HFF-Myc (cell line): Measurements from ENCODE around the gene XIAP.

ENCODE experiments used
- DNase-seq: peaks from one replicate; pipeline ENCODE4 v3.0.0-alpha.2; 2011; ENCODE audit warnings: low read depth; ENCODE audit errors: extremely low read depth
- H3K4me3 ChIP-seq: replicated peaks from 2 replicates; pipeline ENCODE4 v1.5.1; 2011; ENCODE audit warnings: low read depth, mild to moderate bottlenecking, control low read depth, low read length
- TF ChIP-seq, protein P1 (sequence below): IDR thresholded peaks from 2 replicates; pipeline ENCODE4 v1.5.1; 2012; ENCODE audit warnings: mild to moderate bottlenecking, low read depth, low read length, control low read depth; ENCODE audit errors: missing control alignments

XIAP gene

DNA sequence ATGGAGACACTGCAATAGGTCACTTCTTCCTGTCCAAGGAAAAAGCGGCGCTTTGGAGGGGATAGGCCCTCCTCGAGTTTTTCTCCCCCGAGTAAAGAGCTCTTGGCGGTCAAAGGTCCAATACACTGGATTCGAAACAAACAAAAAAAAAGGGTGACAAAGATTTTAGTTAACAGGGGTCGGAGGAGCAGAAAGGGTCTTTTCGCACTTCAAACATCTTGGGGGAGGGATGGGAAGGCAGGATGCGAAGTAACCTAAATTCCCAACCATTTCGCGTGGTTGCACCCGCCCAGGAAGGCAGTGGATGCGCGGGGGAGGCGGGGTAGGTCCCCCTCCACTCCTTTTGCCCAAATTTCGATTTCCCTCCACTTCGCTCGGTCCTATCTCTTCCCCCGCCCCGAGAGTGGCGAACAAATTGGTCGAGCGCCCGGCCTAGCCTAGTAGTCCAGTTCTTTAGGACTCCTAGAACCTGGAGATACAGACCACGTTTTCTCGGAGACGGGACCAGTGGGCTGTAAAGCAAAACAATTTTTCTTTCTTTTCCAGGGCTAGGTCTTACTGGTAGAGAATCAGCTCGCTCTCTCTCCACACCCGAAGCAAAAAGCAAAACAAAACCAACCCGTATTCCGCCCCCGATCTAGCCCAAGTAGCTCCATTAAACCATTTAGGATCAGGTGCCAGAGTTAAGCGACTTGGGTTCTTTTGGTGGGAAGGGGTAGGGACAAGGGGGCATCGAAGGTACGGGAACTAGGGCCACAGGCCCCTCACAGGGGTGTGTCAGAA is 99.6 kb downstream of the XIAP start:
- DNase-seq: no peak
- H3K4me3 ChIP-seq: peak overlapping the region; percentile 51
- TF ChIP-seq, protein P1, sequence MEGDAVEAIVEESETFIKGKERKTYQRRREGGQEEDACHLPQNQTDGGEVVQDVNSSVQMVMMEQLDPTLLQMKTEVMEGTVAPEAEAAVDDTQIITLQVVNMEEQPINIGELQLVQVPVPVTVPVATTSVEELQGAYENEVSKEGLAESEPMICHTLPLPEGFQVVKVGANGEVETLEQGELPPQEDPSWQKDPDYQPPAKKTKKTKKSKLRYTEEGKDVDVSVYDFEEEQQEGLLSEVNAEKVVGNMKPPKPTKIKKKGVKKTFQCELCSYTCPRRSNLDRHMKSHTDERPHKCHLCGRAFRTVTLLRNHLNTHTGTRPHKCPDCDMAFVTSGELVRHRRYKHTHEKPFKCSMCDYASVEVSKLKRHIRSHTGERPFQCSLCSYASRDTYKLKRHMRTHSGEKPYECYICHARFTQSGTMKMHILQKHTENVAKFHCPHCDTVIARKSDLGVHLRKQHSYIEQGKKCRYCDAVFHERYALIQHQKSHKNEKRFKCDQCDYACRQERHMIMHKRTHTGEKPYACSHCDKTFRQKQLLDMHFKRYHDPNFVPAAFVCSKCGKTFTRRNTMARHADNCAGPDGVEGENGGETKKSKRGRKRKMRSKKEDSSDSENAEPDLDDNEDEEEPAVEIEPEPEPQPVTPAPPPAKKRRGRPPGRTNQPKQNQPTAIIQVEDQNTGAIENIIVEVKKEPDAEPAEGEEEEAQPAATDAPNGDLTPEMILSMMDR: no peak

DNA sequence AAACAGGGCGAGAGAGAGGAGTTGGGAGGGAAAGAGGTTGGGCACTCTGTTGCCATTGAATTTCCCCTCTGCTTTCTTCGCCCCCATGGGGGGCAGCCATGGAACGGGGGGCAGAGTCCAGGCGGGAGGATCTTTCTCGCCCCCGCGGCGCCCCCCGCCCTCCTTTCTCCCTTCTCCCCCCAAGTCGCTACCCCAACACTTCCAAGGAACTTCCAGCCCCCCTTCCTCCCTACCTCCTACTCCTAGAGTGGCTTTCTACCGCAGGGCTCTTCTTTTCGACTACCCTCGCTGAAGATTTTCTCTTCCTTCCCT is 101.1 kb downstream of the XIAP start:
- H3K4me3 ChIP-seq: peak overlapping the region; percentile 76
- TF ChIP-seq, protein P1: no peak
- no peak for DNase-seq

DNA sequence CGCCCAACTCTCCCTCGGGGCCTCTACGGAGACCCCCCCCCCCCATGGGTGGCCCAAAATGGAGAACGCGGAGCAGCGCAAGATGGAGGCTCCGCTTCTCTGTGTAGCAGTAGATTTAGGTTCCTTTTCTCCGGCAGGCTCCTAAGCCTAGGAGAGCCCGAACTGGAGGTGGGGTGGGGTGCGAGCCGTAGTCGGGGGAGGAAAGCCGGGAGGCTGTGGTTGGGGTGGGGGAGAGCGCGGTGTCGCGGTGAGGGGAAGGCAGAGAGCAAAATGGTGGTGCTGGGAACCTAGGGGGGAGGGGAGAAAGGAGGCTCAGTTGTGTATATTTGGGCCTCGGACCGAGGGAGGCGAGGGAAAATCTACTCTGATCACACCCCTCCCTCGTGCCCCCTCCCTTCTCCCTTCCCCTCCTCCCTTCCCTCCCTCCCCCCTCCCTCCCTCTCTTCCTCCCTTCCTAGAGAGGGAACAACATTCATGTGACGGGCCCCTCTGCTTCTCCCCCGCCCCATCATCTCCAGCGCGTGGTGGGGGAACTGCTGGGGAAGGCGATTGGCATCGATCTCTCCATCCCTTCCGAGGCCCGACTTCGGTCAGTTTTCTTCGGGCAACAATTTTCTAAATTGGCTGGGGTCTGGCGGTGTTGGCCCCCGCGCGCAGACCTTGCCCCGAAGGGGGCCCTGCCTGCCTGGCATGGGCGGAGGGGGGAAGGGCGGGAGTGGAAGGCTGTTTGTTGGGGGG is 101.6 kb downstream of the XIAP start, which contains the start of gene STAG2:
TSS of gene STAG2 (plus strand) at position 439 of the 738 bp plus-strand sequence. CDS start 60,922 bp downstream, outside the sequence.
- peak within 1 kb of the TSS; percentile 76 for H3K4me3 ChIP-seq
- peak; percentile 59 for DNase-seq
- TF ChIP-seq, protein P1: no peak

DNA sequence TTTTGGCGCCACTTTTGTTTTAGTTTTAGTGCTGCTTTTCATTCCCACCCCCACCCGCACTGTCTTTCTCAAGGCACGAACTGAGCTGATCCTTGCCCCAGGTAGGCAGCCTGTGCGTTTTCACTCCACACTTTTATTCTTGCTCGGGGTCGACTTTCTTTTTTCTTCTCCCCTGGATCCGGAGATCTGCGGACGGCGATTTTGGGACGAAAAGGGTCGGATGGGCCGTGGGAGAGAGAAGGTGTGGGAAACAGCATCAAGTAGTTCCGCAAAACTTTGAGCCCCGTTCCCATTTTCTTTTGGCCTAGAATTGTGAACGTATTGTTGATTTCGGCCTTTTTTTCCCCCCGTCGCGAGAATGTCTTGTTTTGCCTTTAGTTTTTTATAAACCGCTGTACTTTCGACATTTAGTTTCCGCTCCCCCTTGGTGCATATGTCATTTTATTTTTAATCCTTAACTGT is 102.2 kb downstream of the XIAP start:
- TF ChIP-seq, protein P1: no peak
- H3K4me3 ChIP-seq: peak overlapping the region; percentile 76
- no peak for DNase-seq

DNA sequence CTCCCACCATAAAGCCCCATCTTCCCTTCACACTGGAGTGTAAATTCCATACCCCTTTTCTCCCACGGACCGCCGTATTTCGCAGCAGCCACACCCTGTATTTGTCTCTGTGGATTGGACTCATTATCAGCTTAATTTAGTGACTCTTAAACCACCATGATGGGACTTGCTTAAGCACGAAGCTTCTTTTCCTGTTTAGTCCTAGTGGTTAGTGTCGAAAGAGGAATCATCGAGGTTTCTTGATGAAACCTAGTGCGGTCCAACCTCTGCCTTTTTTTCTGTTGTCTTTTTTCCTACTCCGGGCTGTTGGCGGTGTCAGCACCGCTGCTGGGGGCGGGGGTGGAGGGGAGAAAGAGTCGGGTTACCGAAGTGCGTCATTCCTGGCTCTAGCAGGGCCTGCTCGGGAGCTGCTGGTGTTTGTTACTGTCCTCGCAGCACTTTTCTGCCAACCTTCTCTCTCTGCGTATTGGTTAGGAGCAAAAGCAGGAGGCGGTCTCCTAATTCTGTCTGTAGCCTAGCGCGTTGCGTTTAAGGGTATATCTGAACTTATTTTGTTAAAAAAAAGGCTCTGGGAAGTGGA is 103.0 kb downstream of the XIAP start:
- H3K4me3 ChIP-seq: peak overlapping the region; percentile 76
- peak; percentile 79 for DNase-seq
- TF ChIP-seq, protein P1: no peak
